Fibroblast of lung (primary cell): ENCODE measurements around the gene EFNB2. TPM values are rescaled to one million over a fixed set of nuclear protein-coding genes. Genes with fewer than 3 reads are reported as not detected.

Experiments used
- DNase-seq, 2 donors: peaks; one replicate each; pipeline versions ENCODE4 v3.0.0 to v3.0.0-alpha.2; 2010; ENCODE audit warnings: low read depth in 2 of 2
- H2AFZ ChIP-seq: 2 replicates; pipeline ENCODE4 v1.5.1; 2012; ENCODE audit warnings: low read length, control low read depth, inconsistent platforms
- H3K27ac ChIP-seq: 2 replicates; pipeline ENCODE4 v1.5.1; 2011; ENCODE audit warnings: low read length, control low read depth; ENCODE audit not compliant: insufficient read depth
- H3K27me3 ChIP-seq: 2 replicates; pipeline ENCODE4 v1.5.1; 2011; ENCODE audit warnings: mild to moderate bottlenecking, low read length; ENCODE audit not compliant: control insufficient read depth, insufficient read depth
- H3K36me3 ChIP-seq: 2 replicates; pipeline ENCODE4 v1.5.1; 2011; ENCODE audit warnings: low read length; ENCODE audit not compliant: control insufficient read depth, insufficient read depth
- H3K4me1 ChIP-seq: 2 replicates; pipeline ENCODE4 v1.5.1; 2011; ENCODE audit warnings: low read length; ENCODE audit not compliant: control insufficient read depth, insufficient read depth; ENCODE audit errors: extremely low read depth
- H3K4me2 ChIP-seq: 2 replicates; pipeline ENCODE4 v1.5.1; 2011; ENCODE audit warnings: low read length, control low read depth; ENCODE audit not compliant: insufficient read depth; ENCODE audit errors: extremely low read depth
- H3K4me3 ChIP-seq, 4 experiments: fragments of 200-600 bp in 1 of 4; sonication (generic) in 1 of 4; replicated peaks in 1 of 4; 2 replicates each; pipeline ENCODE4 v1.5.1; 2011 to 2016; ENCODE audit warnings: low read length in 4 of 4, low read depth in 3 of 4, mild to moderate bottlenecking in 3 of 4, control low read depth in 2 of 4, inconsistent platforms in 1 of 4, mixed read lengths in 1 of 4; ENCODE audit not compliant: insufficient read depth in 1 of 4; ENCODE audit errors: control extremely low read depth in 1 of 4
- H3K79me2 ChIP-seq: 2 replicates; pipeline ENCODE4 v1.5.1; 2012; ENCODE audit warnings: mild to moderate bottlenecking, low read length, inconsistent platforms; ENCODE audit not compliant: control insufficient read depth, insufficient read depth
- H3K9ac ChIP-seq: 2 replicates; pipeline ENCODE4 v1.5.1; 2011; ENCODE audit warnings: mild to moderate bottlenecking, low read length, control low read depth; ENCODE audit not compliant: insufficient read depth
- H3K9me3 ChIP-seq: 2 replicates; pipeline ENCODE4 v1.5.1; 2012; ENCODE audit warnings: low read depth, low read length; ENCODE audit not compliant: control insufficient read depth, insufficient read depth
- H4K20me1 ChIP-seq: 2 replicates; pipeline ENCODE4 v1.5.1; 2011; ENCODE audit warnings: low read length; ENCODE audit not compliant: control insufficient read depth, insufficient read depth; ENCODE audit errors: extremely low read depth
- EZH2 ChIP-seq: IDR thresholded peaks from 2 replicates; pipeline ENCODE4 v1.5.1; 2012; ENCODE audit warnings: low read length, control low read depth, mild to moderate bottlenecking; ENCODE audit errors: missing control alignments
- polyA plus RNA-seq, 2 donors: library from polyadenylated mRNA; depleted of rRNA in 1 of 2; stranded (reverse) in 1 of 2; unstranded in 1 of 2; fragments of >200 nt; gene quantifications; 2 replicates each; pipeline ENCODE4 v1.2.1, GENCODE V29; 2011 to 2012; ENCODE audit warnings: missing spikeins in 1 of 2
- total RNA-seq: library from RNA; depleted of rRNA; stranded (reverse); fragments of >200 nt; gene quantifications from 2 replicates; pipeline ENCODE4 v1.2.1, GENCODE V29; 2014
- TF ChIP-seq, protein P1 (sequence below), 2 donors: IDR thresholded peaks in 1 of 2; conservative IDR thresholded peaks in 1 of 2; 1 replicate in 1 of 2; 2 replicates in 1 of 2; pipeline ENCODE4 v1.5.1; 2011 to 2012; ENCODE audit warnings: low read length in 2 of 2, control low read depth in 1 of 2, inconsistent platforms in 1 of 2, low read depth in 1 of 2, mild to moderate bottlenecking in 1 of 2

The EFNB2 gene
- total and polyA plus RNA-seq, 2 donors (not counting 1 experiment from before 2014, with no cell fraction given) = 13.5 to 20.0 TPM

DNA sequence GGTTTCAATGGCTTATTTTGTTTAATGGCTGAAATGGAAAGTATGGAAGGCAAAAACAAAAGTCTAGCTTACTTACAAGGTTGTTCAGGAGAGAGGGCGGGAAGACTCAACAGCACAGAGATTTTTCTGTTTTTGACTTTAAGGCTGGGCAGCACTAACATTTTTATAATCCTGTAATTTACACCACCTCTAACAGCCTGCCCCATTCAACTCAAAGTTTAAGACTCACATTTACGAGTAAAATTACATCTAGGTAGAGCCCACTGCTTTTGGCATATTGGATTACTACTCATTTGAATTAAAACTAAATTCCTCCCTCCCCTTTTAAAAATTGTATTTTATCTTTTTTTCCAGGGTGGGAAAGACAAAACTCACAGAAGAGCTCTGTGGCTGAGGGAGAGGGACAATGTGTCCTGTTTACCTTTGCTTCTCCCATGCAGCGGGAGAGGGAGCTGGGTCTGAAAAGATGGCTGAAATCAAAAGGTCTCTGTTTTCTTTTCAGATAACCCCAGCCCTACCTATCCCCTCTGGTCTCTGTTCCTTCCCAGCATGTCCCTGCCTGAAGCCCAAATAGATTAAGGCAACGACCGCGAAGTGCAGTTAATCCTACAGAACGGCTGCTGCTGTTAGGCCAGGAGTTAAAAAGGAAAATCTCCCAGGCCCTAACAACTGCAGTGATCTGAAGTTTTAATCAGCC lies 6.6 kb downstream of the EFNB2 start:
- TF ChIP-seq, protein P1, sequence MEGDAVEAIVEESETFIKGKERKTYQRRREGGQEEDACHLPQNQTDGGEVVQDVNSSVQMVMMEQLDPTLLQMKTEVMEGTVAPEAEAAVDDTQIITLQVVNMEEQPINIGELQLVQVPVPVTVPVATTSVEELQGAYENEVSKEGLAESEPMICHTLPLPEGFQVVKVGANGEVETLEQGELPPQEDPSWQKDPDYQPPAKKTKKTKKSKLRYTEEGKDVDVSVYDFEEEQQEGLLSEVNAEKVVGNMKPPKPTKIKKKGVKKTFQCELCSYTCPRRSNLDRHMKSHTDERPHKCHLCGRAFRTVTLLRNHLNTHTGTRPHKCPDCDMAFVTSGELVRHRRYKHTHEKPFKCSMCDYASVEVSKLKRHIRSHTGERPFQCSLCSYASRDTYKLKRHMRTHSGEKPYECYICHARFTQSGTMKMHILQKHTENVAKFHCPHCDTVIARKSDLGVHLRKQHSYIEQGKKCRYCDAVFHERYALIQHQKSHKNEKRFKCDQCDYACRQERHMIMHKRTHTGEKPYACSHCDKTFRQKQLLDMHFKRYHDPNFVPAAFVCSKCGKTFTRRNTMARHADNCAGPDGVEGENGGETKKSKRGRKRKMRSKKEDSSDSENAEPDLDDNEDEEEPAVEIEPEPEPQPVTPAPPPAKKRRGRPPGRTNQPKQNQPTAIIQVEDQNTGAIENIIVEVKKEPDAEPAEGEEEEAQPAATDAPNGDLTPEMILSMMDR (conservative IDR thresholded peaks at IDR 0.05 in 1 of 2, IDR thresholded peaks at IDR 0.05 in 1 of 2; ENCODE audit: low read depth in 1 of 2, low read length in 2 of 2) = no peak
- no peak for TF ChIP-seq EZH2
- Histone ChIP-seq H3K9me3 (no peaks in the 10 kb centered on the region), H3K4me3 (no peak overlapping the region), H3K4me2 (no peak overlapping the region), H4K20me1 (no peaks in the 10 kb centered on the region), H3K27ac (no peak overlapping the region), H3K36me3 (no peaks in the 10 kb centered on the region), H3K27me3 (no peaks in the 10 kb centered on the region), H3K9ac (no peak overlapping the region), H3K4me1 (no peaks in the 10 kb centered on the region), H3K79me2 (peaks cover 68% of the 10 kb centered on the region), H2AFZ (no peak overlapping the region)
- no peak for DNase-seq

DNA sequence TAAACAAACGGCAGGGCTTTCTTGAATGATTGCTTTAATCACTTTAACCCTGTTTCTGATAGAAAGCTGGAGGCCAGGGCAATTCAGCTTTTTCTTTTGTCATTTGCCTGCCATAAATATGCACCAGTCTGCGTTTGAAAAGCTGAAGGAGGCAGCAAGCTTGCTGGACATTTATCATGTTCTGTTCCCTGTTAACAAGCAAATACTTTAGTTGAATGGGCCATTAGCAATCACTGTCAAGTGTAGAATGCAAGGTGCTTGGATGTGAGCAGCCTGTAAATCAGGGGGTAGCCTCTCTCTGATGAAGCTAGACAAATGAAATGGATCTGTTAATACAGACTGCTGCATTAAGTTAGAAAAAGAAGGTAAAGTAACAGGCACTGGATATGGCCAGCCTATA lies 7.6 kb downstream of the EFNB2 start:
- Histone ChIP-seq H4K20me1 (no peaks in the 10 kb centered on the region), H3K9me3 (no peaks in the 10 kb centered on the region), H3K79me2 (peaks cover 68% of the 10 kb centered on the region), H3K9ac (no peak overlapping the region), H3K36me3 (no peaks in the 10 kb centered on the region), H3K4me1 (no peaks in the 10 kb centered on the region), H3K4me2 (no peak overlapping the region), H2AFZ (no peak overlapping the region), H3K4me3 (no peak overlapping the region), H3K27ac (no peak overlapping the region), H3K27me3 (no peaks in the 10 kb centered on the region)
- DNase-seq = no peak
- TF ChIP-seq, protein P1 (conservative IDR thresholded peaks at IDR 0.05 in 1 of 2, IDR thresholded peaks at IDR 0.05 in 1 of 2; ENCODE audit: low read depth in 1 of 2, low read length in 2 of 2) = no peak
- TF ChIP-seq EZH2 = no peak

DNA sequence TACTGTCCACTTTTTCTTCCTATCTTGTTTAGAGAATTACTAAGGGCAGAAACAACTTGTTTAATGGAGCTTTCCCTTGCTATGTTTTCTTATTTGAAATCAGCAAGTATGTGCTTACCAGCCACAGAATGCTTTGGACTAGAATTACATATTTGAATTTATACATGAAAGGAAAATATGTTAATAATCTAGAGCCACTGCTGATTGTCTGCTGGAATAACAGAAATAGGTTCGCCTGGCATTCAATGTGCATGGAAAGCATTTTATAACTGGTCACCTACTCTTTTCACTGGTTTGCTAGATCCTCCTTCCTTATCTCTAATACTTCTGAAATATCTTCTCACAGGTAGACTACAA lies 8.0 kb downstream of the EFNB2 start:
- no peak for TF ChIP-seq EZH2
- TF ChIP-seq, protein P1 (conservative IDR thresholded peaks at IDR 0.05 in 1 of 2, IDR thresholded peaks at IDR 0.05 in 1 of 2; ENCODE audit: low read depth in 1 of 2, low read length in 2 of 2) = no peak
- Histone ChIP-seq H3K36me3 (no peaks in the 10 kb centered on the region), H3K79me2 (peaks cover 64% of the 10 kb centered on the region), H3K27me3 (no peaks in the 10 kb centered on the region), H2AFZ (no peak overlapping the region), H3K4me3 (no peak overlapping the region), H3K4me2 (no peak overlapping the region), H3K9me3 (no peaks in the 10 kb centered on the region), H3K4me1 (no peaks in the 10 kb centered on the region), H3K27ac (no peak overlapping the region), H4K20me1 (no peaks in the 10 kb centered on the region), H3K9ac (no peak overlapping the region)
- no peak for DNase-seq
